ENCODE data around the gene CD40LG. TPM values are rescaled to one million over a fixed set of nuclear protein-coding genes. Genes with fewer than 3 reads are reported as not detected.

The CD40LG gene
- total and polyA plus RNA-seq, 2 of the 13 experiments (the other 11 are each of a cell fraction or from before 2014, with no cell fraction given), result not detected

GRCh38 chrX:136656361-136656964 lies 8.5 kb downstream of the CD40LG start:
- WGBS (ENCODE audit: low lambda C conversion rate), result 3% methylated on average over 5 of the region's 5 CpGs
- Histone ChIP-seq H3K27me3 (ENCODE audit: control insufficient read depth in 1 of 2, insufficient read depth in 2 of 2, low read length in 2 of 2) (no peaks in the 10 kb centered on the region; a peak in 1 of 5 replicates), H2AFZ (ENCODE audit: low read length) (no peak overlapping the region), H3K79me2 (ENCODE audit: insufficient read depth, low read length) (no peaks in the 10 kb centered on the region), H3K27ac (ENCODE audit: extremely low read length, insufficient read depth, low read length) (no peak overlapping the region), H3K4me2 (ENCODE audit: low read depth, low read length) (no peak overlapping the region), H4K20me1 (ENCODE audit: insufficient read depth, low read length) (no peaks in the 10 kb centered on the region), H3K4me1 (ENCODE audit: insufficient read depth, low read length) (no peaks in the 10 kb centered on the region), H3K9me3 (ENCODE audit: low read length) (no peaks in the 10 kb centered on the region), H3K36me3 (replicated peaks in 1 of 2; ENCODE audit: control insufficient read depth in 1 of 2, insufficient read depth in 2 of 2, low read length in 2 of 2) (no peaks in the 10 kb centered on the region), H3K9ac (ENCODE audit: insufficient read depth, low read depth, low read length) (no peak overlapping the region), H3K4me3 (replicated peaks in 1 of 3; ENCODE audit: insufficient read depth in 1 of 3, low read depth in 2 of 3, low read length in 3 of 3) (no peak overlapping the region)
- in situ Hi-C loops (cut with HindIII; ENCODE audit: extremely low pct_ligation_motif_present, low pct_unique_long_range_greater_than_20kb) (no loop called here), intact Hi-C loops (cut with micrococcal nuclease; ENCODE audit: unreplicated experiment) (no loop called here)
- DNase-seq (ENCODE audit: low spot score), result no peak
- POLR2A ChIA-PET, result no interaction called here
- BruUV-seq (replicated peaks), result no TSS peak
- no peak for FAIRE-seq
- ATAC-seq, result no peak
- CTCF ChIA-PET (ENCODE audit: low intra/inter-chr PET ratio, low total read pairs), result no interaction called here
- TF ChIP-seq ZNF597 (CRISPR knock-in tag; IDR thresholded peaks at IDR 0.05) (no peak), ZBTB40 (IDR thresholded peaks at IDR 0.05) (no peak), ZBTB40 (CRISPR knock-in tag; IDR thresholded peaks at IDR 0.05) (no peak), TBX3 (IDR thresholded peaks at IDR 0.05; ENCODE audit: borderline replicate concordance) (no peak), MTA1 (CRISPR knock-in tag; IDR thresholded peaks at IDR 0.05; ENCODE audit: borderline replicate concordance) (no peak), ZNF446 (CRISPR knock-in tag; IDR thresholded peaks at IDR 0.05) (no peak), ERF (CRISPR knock-in tag; IDR thresholded peaks at IDR 0.05) (no peak), SSRP1 (CRISPR knock-in tag; IDR thresholded peaks at IDR 0.05) (no peak), ZNF180 (CRISPR knock-in tag; IDR thresholded peaks at IDR 0.05; ENCODE audit: borderline replicate concordance, low read depth) (no peak), RORA (CRISPR knock-in tag; IDR thresholded peaks at IDR 0.05) (no peak), CERS6 (CRISPR knock-in tag; IDR thresholded peaks at IDR 0.05) (no peak), ZNF530 (CRISPR knock-in tag; IDR thresholded peaks at IDR 0.05; ENCODE audit: low read depth) (no peak), THRA (CRISPR knock-in tag; IDR thresholded peaks at IDR 0.05; ENCODE audit: borderline replicate concordance) (no peak)
